ENCODE measurements around the gene ZNF273.
"Not testable (repeated sequence)": the region's sequence is repeated elsewhere in the genome, so short reads cannot be mapped to it uniquely, and the experiment has no call there.

ZNF273 gene

GRCh38 chr7:64888901-64889685, 14.0 kb upstream of the ZNF273 start:
- Histone ChIP-seq H3K4me2 (ENCODE audit: low read length) (no peak overlapping the region), H3K27me3 (ENCODE audit: low read depth, low read length) (no peaks in the 10 kb centered on the region), H3K4me1 (ENCODE audit: low read length) (no peaks in the 10 kb centered on the region), H3K9me3 (ENCODE audit: insufficient read depth, low read length) (no peaks in the 10 kb centered on the region), H2AFZ (ENCODE audit: low read depth, low read length) (no peak overlapping the region), H3K9ac (ENCODE audit: low read length) (no peak overlapping the region), H3K36me3 (replicated peaks; ENCODE audit: low read depth, low read length) (no peaks in the 10 kb centered on the region), H3K4me3 (ENCODE audit: low read length) (no peak overlapping the region), H3K79me2 (ENCODE audit: low read length) (no peaks in the 10 kb centered on the region), H3K27ac (ENCODE audit: low read length) (no peak overlapping the region), H4K20me1 (ENCODE audit: insufficient read depth, low read length) (no peaks in the 10 kb centered on the region)
- TF ChIP-seq EZH2phosphoT487 (IDR thresholded peaks at IDR 0.05; ENCODE audit: low read depth) = no peak
- TF ChIP-seq CTCF (IDR thresholded peaks at IDR 0.05; ENCODE audit: low read depth, low read length) = no peak

- no peaks in the 10 kb centered on the region for H3K27me3 ChIP-seq (ENCODE audit: low read depth, low read length)
- no peak overlapping the region for H3K4me2 ChIP-seq (ENCODE audit: low read length)
- no peaks in the 10 kb centered on the region for H3K79me2 ChIP-seq (ENCODE audit: low read length)
- H4K20me1 ChIP-seq (ENCODE audit: insufficient read depth, low read length) = no peaks in the 10 kb centered on the region
- TF ChIP-seq EZH2phosphoT487 (IDR thresholded peaks at IDR 0.05; ENCODE audit: low read depth) = no peak
- TF ChIP-seq CTCF (IDR thresholded peaks at IDR 0.05; ENCODE audit: low read depth, low read length) = no peak
- H3K9me3 ChIP-seq (ENCODE audit: insufficient read depth, low read length) = no peaks in the 10 kb centered on the region
- H3K9ac ChIP-seq (ENCODE audit: low read length) = no peak overlapping the region
- no peaks in the 10 kb centered on the region for H3K4me1 ChIP-seq (ENCODE audit: low read length)
- H3K36me3 ChIP-seq (replicated peaks; ENCODE audit: low read depth, low read length) = no peaks in the 10 kb centered on the region
- no peak overlapping the region for H3K4me3 ChIP-seq (ENCODE audit: low read length)
- no peak overlapping the region for H3K27ac ChIP-seq (ENCODE audit: low read length)
- H2AFZ ChIP-seq (ENCODE audit: low read depth, low read length) = no peak overlapping the region
Measured at GRCh38 chr7:64889686-64890162, 13.3 kb upstream of the ZNF273 start.

- H3K27ac ChIP-seq (ENCODE audit: low read length); H3K79me2 ChIP-seq (ENCODE audit: low read length); H3K4me3 ChIP-seq (ENCODE audit: low read length); H3K27me3 ChIP-seq (ENCODE audit: low read depth, low read length); H3K9ac ChIP-seq (ENCODE audit: low read length); H4K20me1 ChIP-seq (ENCODE audit: insufficient read depth, low read length); H3K4me1 ChIP-seq (ENCODE audit: low read length); H3K36me3 ChIP-seq (replicated peaks; ENCODE audit: low read depth, low read length); H2AFZ ChIP-seq (ENCODE audit: low read depth, low read length); H3K4me2 ChIP-seq (ENCODE audit: low read length); H3K9me3 ChIP-seq (ENCODE audit: insufficient read depth, low read length): not testable (repeated sequence)
Measured at GRCh38 chr7:64890273-64890672, 12.8 kb upstream of the ZNF273 start.

- H3K27ac ChIP-seq (ENCODE audit: low read length) = no peak overlapping the region
- H3K9ac ChIP-seq (ENCODE audit: low read length) = no peak overlapping the region
- no peak overlapping the region for H3K4me2 ChIP-seq (ENCODE audit: low read length)
- H4K20me1 ChIP-seq (ENCODE audit: insufficient read depth, low read length) = no peaks in the 10 kb centered on the region
- no peak overlapping the region for H2AFZ ChIP-seq (ENCODE audit: low read depth, low read length)
- no peaks in the 10 kb centered on the region for H3K9me3 ChIP-seq (ENCODE audit: insufficient read depth, low read length)
- no peak for TF ChIP-seq EZH2phosphoT487 (IDR thresholded peaks at IDR 0.05; ENCODE audit: low read depth)
- no peak for TF ChIP-seq CTCF (IDR thresholded peaks at IDR 0.05; ENCODE audit: low read depth, low read length)
- no peaks in the 10 kb centered on the region for H3K27me3 ChIP-seq (ENCODE audit: low read depth, low read length)
- no peaks in the 10 kb centered on the region for H3K36me3 ChIP-seq (replicated peaks; ENCODE audit: low read depth, low read length)
- no peak overlapping the region for H3K4me3 ChIP-seq (ENCODE audit: low read length)
- H3K79me2 ChIP-seq (ENCODE audit: low read length) = no peaks in the 10 kb centered on the region
- no peaks in the 10 kb centered on the region for H3K4me1 ChIP-seq (ENCODE audit: low read length)
Measured at GRCh38 chr7:64890761-64891362, 12.2 kb upstream of the ZNF273 start.

GRCh38 chr7:64891363-64892081, 11.6 kb upstream of the ZNF273 start:
- H3K9ac ChIP-seq (ENCODE audit: low read length); H3K4me3 ChIP-seq (ENCODE audit: low read length); H2AFZ ChIP-seq (ENCODE audit: low read depth, low read length); H3K79me2 ChIP-seq (ENCODE audit: low read length); H4K20me1 ChIP-seq (ENCODE audit: insufficient read depth, low read length); H3K9me3 ChIP-seq (ENCODE audit: insufficient read depth, low read length); H3K27ac ChIP-seq (ENCODE audit: low read length); H3K4me2 ChIP-seq (ENCODE audit: low read length); H3K36me3 ChIP-seq (replicated peaks; ENCODE audit: low read depth, low read length); H3K27me3 ChIP-seq (ENCODE audit: low read depth, low read length); H3K4me1 ChIP-seq (ENCODE audit: low read length): not testable (repeated sequence)
